ENCODE results near the gene MYO1H. TPM values are rescaled to one million over a fixed set of nuclear protein-coding genes. Genes with fewer than 3 reads are reported as not detected.

Gene MYO1H
- total and polyA plus RNA-seq, 12 donors = 0.03 to 0.08 TPM; not detected in 10

DNA sequence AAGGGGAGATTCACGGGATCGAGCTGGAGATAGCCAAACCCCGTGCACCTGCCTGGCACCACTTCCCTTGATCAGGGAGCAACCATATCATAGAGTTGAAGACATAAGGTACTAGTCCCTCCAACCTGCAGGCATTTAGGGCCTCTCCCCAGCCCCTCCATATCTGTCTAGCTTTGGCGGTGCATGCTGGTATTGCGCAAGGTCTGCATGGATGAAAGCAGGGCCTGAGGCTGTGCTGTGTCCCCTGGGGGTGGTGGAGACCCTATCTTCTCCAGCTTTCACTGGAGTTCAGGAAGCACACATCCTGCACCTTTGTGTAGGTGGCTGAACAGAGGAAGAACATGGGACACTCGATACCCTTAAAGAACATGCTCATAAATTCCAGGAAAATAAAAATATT is 82.5 kb downstream of the MYO1H start:
- H3K4me3 ChIP-seq = no peak overlapping the region
- no peak for TF ChIP-seq POLR2A (IDR thresholded peaks at IDR 0.05)
- TF ChIP-seq, protein P1, sequence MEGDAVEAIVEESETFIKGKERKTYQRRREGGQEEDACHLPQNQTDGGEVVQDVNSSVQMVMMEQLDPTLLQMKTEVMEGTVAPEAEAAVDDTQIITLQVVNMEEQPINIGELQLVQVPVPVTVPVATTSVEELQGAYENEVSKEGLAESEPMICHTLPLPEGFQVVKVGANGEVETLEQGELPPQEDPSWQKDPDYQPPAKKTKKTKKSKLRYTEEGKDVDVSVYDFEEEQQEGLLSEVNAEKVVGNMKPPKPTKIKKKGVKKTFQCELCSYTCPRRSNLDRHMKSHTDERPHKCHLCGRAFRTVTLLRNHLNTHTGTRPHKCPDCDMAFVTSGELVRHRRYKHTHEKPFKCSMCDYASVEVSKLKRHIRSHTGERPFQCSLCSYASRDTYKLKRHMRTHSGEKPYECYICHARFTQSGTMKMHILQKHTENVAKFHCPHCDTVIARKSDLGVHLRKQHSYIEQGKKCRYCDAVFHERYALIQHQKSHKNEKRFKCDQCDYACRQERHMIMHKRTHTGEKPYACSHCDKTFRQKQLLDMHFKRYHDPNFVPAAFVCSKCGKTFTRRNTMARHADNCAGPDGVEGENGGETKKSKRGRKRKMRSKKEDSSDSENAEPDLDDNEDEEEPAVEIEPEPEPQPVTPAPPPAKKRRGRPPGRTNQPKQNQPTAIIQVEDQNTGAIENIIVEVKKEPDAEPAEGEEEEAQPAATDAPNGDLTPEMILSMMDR (IDR thresholded peaks at IDR 0.05) = no peak
- no peak for DNase-seq
- no peaks in the 10 kb centered on the region for H3K36me3 ChIP-seq (replicated peaks in 1 of 2)
- WGBS, 4 donors = 90 to 94% (median 91%) methylated on average over 4 to 6 of the region's 6 CpGs
- H3K9me3 ChIP-seq (replicated peaks in 1 of 3) = no peaks in the 10 kb centered on the region
- H3K4me1 ChIP-seq (replicated peaks in 1 of 2) = no peaks in the 10 kb centered on the region
- intact Hi-C loops (cut with DNase I) = loop anchor here in 1 of 2 donors (5.0 kb wide), 1 partner anchor 37 kb away; no protein-coding TSS in a partner anchor
- no peak overlapping the region for H3K27ac ChIP-seq
- no peaks in the 10 kb centered on the region for H3K27me3 ChIP-seq

DNA sequence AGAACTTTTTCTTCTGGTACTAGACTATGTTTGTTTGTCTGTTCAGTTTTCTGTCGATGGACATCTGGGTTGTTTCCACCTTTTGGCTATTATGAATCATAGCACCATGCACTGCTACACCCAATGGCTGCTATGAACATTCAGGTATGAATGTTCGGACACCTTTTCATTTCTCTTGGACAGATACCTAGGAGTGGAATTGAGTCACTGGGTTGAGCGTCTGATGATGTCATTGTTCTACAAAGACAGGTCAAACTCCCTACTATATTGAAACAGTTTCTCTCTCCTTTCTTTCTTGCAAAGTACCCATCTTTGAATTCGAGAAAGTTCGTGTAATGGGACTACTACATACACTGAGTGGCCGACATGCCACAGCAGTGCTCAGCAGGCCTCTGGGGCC is 84.7 kb downstream of the MYO1H start:
- Histone ChIP-seq H3K9me3 (replicated peaks in 1 of 3) (no peaks in the 10 kb centered on the region), H3K27me3 (no peaks in the 10 kb centered on the region), H3K4me3 (no peak overlapping the region), H3K36me3 (replicated peaks in 1 of 2) (no peaks in the 10 kb centered on the region), H3K27ac (no peak overlapping the region), H3K4me1 (replicated peaks in 1 of 2) (no peaks in the 10 kb centered on the region)
- no peak for DNase-seq
- 44 to 69% (median 63%) methylated on average over 6 of the region's 6 CpGs for WGBS, 4 donors
- intact Hi-C loops (cut with DNase I) = loop anchor here in 1 of 2 donors (5.0 kb wide), 1 partner anchor 35 kb away; no protein-coding TSS in a partner anchor
- TF ChIP-seq, protein P1 (IDR thresholded peaks at IDR 0.05) = no peak

DNA sequence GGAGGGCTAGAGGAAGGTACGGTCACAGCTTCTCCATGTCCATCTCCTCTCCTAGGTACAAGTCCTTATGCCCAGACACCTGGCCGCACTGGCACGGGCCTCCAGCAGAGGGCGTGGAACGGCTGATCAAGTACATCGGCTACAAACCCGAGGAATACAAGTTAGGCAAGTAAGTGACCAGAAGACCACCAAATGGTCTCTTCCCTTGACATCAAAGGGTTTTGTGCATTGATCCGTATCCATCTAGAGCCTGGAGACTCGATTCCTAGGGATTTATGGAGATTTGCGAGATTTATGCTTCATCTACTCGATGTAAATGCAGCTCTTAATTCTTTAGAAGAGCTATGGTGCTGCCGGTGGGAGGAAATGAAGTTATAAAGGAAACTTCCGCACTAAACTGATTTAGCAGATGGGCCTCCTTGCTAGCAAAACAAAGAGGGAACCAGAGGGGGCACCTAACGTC is 85.2 kb downstream of the MYO1H start:
- H3K36me3 ChIP-seq (replicated peaks in 1 of 2) = no peaks in the 10 kb centered on the region
- WGBS, 4 donors = 24 to 33% (median 28%) methylated on average over 11 to 14 of the region's 14 CpGs
- H3K27me3 ChIP-seq = no peaks in the 10 kb centered on the region
- TF ChIP-seq, protein P1 (IDR thresholded peaks at IDR 0.05) = peak; percentile 55 to 83 (median 69)
- TF ChIP-seq POLR2A (IDR thresholded peaks at IDR 0.05) = no peak
- H3K4me3 ChIP-seq = no peak overlapping the region
- H3K9me3 ChIP-seq (replicated peaks in 1 of 3) = no peaks in the 10 kb centered on the region
- DNase-seq = peak; percentile 79 to 95 (median 85)
- H3K4me1 ChIP-seq (replicated peaks in 1 of 2) = no peaks in the 10 kb centered on the region
- H3K27ac ChIP-seq = peak overlapping the region in 1 of 5 donors; percentile 18
- intact Hi-C loops (cut with DNase I) = loop anchor here in 1 of 2 donors (5.0 kb wide), 1 partner anchor 34 kb away; no protein-coding TSS in a partner anchor

DNA sequence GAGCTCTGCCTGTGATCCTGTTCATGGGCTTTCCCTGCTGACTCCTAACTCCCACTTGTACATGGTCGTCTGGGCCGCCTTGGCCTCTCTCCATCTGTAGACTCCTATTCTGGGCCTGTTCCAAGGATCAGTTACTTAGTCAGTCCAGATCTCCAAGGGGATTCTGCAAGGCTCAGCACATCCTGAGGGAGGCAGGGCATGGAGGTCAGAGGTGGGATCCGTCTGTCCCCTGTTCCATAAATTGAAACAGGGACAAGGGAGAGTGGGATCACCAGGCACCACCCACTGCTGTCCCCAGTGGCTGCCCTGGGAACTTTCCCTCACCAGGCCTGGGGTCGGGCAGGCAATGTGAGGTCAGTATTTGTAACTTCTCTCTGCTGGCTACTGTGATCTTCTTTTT is 85.9 kb downstream of the MYO1H start:
- TF ChIP-seq POLR2A (IDR thresholded peaks at IDR 0.05) = no peak
- TF ChIP-seq, protein P1 (IDR thresholded peaks at IDR 0.05) = peak in 4 of 6 experiments; percentile 16 to 38 (median 30)

More for the DNA sequence above, 85.9 kb downstream of the MYO1H start:
- DNase-seq = peak in 2 of 7 donors; percentile 9 to 38
- Histone ChIP-seq H3K27me3 (no peaks in the 10 kb centered on the region), H3K27ac (peak overlapping the region in 1 of 5 donors; percentile 18), H3K4me1 (replicated peaks in 1 of 2) (no peaks in the 10 kb centered on the region), H3K36me3 (replicated peaks in 1 of 2) (no peaks in the 10 kb centered on the region), H3K9me3 (replicated peaks in 1 of 3) (no peaks in the 10 kb centered on the region), H3K4me3 (no peak overlapping the region)
- 62 to 79% (median 76%) methylated on average over 4 of the region's 4 CpGs for WGBS, 4 donors
- intact Hi-C loops (cut with DNase I) = loop anchor here in 1 of 2 donors (5.0 kb wide), 1 partner anchor 34 kb away; no protein-coding TSS in a partner anchor

Measured in adrenal gland (tissue), 12 donors.